Esophagus muscularis mucosa (tissue), 4 donors: ENCODE results near the gene TMEM63C. TPM values are rescaled to one million over a fixed set of nuclear protein-coding genes. Genes with fewer than 3 reads are reported as not detected.

Source experiments
- DNase-seq: peaks from one replicate; pipeline ENCODE4 v3.0.0-alpha.2; 2017; ENCODE audit errors: extremely low spot score
- H3K27ac ChIP-seq, 4 donors: fragments of 200-600 bp; sonication (generic); replicated peaks in 1 of 4; 1 replicate in 3 of 4; 2 replicates in 1 of 4; pipeline ENCODE4 v1.5.1; 2016 to 2019; ENCODE audit warnings: mild to moderate bottlenecking in 1 of 4
- H3K27me3 ChIP-seq, 4 donors: fragments of 200-600 bp; sonication (generic); one replicate each; pipeline versions ENCODE4 v1.5.1 to v1.6.0; 2016 to 2019
- H3K36me3 ChIP-seq, 4 donors: fragments of 200-600 bp; sonication (generic); one replicate each; pipeline ENCODE4 v1.5.1; 2016 to 2019
- H3K4me1 ChIP-seq, 4 donors: fragments of 200-600 bp; sonication (generic); one replicate each; pipeline ENCODE4 v1.5.1; 2016 to 2019
- H3K4me3 ChIP-seq, 4 donors: fragments of 200-600 bp; sonication (generic); 1 replicate in 2 of 4; 2 replicates in 2 of 4; pipeline ENCODE4 v1.5.1; 2016 to 2019; ENCODE audit warnings: mild to moderate bottlenecking in 4 of 4, moderate library complexity in 1 of 4
- H3K9me3 ChIP-seq, 4 donors: fragments of 200-600 bp; sonication (generic); 1 replicate in 3 of 4; 2 replicates in 1 of 4; pipeline ENCODE4 v1.5.1; 2016 to 2019
- EP300 ChIP-seq: sonication (generic); formaldehyde crosslinking; IDR thresholded peaks from one replicate; pipeline ENCODE4 v1.6.1; 2017; ENCODE audit warnings: antibody characterized with exemption
- POLR2A ChIP-seq: fragments of 450-650 bp; IDR thresholded peaks from one replicate; pipeline ENCODE4 v1.6.1; 2017; ENCODE audit warnings: antibody characterized with exemption, moderate library complexity, mild to moderate bottlenecking, low read depth
- POLR2AphosphoS5 ChIP-seq, 2 donors: sonication (generic); formaldehyde crosslinking; IDR thresholded peaks; one replicate each; pipeline ENCODE4 v1.6.1; 2017; ENCODE audit warnings: antibody characterized with exemption in 2 of 2
- WGBS: methylation state at CpG from one replicate; pipeline ENCODE4 v1.1.5; 2018; 5-methylcytosine and 5-hydroxymethylcytosine counted together
- intact Hi-C: fragments of 100-400 bp; cut with DNase I; formaldehyde crosslinking; loops from one replicate; pipeline ENCODE4 v1.15.1; 2023
- total RNA-seq, 4 donors: library from RNA; depleted of rRNA; stranded (reverse); fragments of >200 nt; gene quantifications; one replicate each; pipeline versions ENCODE4 v1.1.0 to v1.2.1, GENCODE V29; 2016
- TF ChIP-seq, protein P1 (sequence below), 3 experiments: fragments of 200-600 bp in 2 of 3; fragments of 450-650 bp in 1 of 3; sonication (generic) in 2 of 3; IDR thresholded peaks; one replicate each; pipeline ENCODE4 v1.5.1; 2017 to 2019; ENCODE audit warnings: antibody characterized with exemption in 3 of 3, mild to moderate bottlenecking in 2 of 3, moderate library complexity in 1 of 3

The TMEM63C gene
- total RNA-seq, 4 donors from 2014 or later: 0.83 to 5.0 (median 1.1) TPM

DNA sequence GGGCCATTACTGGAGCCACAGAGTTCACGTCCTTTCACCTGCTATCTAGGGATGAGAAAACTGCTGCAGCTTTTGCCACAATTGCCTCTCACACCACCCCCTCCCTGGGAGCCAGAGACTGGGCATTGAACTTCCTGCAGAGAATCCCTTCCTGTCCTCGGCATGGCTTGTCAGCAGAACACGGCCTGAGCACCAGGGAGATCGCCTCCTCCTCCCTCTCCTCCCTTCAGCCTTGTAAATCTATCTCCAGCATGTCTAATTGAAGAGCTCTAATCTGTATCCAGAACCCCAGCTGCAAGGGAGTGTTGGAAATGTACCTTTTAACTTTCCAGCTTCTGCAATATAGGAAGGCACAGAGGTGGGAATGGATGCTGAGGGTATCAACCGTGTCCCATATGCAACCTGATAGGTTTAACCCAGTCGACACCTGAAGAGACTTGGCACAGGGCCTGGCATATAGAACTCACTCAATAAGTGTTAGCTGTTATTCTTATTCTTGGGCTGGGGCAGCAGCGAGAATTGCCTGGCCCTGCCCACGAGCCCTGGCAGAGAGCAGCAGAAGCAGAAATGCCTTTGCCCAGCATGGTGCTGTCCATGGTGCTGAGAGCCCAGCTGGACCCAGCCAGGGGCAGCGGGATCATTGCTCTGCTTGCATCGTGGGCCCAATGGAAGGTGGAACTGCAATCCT lies 26.8 kb downstream of the TMEM63C start:
- TF ChIP-seq EP300 (no peak), POLR2AphosphoS5 (IDR thresholded peaks at IDR 0.05) (no peak), POLR2A (no peak)
- TF ChIP-seq, protein P1, sequence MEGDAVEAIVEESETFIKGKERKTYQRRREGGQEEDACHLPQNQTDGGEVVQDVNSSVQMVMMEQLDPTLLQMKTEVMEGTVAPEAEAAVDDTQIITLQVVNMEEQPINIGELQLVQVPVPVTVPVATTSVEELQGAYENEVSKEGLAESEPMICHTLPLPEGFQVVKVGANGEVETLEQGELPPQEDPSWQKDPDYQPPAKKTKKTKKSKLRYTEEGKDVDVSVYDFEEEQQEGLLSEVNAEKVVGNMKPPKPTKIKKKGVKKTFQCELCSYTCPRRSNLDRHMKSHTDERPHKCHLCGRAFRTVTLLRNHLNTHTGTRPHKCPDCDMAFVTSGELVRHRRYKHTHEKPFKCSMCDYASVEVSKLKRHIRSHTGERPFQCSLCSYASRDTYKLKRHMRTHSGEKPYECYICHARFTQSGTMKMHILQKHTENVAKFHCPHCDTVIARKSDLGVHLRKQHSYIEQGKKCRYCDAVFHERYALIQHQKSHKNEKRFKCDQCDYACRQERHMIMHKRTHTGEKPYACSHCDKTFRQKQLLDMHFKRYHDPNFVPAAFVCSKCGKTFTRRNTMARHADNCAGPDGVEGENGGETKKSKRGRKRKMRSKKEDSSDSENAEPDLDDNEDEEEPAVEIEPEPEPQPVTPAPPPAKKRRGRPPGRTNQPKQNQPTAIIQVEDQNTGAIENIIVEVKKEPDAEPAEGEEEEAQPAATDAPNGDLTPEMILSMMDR (IDR thresholded peaks at IDR 0.05): no peak
- 25% methylated on average over 10 of the region's 10 CpGs for WGBS
- Histone ChIP-seq H3K27me3 (peaks cover 0 to 16% (median 0%) of the 10 kb centered on the region in 4 donors), H3K36me3 (no peaks in the 10 kb centered on the region), H3K9me3 (no peaks in the 10 kb centered on the region), H3K4me3 (no peak overlapping the region), H3K27ac (no peak overlapping the region), H3K4me1 (no peaks in the 10 kb centered on the region)
- DNase-seq: no peak
- intact Hi-C loops: no loop called here

DNA sequence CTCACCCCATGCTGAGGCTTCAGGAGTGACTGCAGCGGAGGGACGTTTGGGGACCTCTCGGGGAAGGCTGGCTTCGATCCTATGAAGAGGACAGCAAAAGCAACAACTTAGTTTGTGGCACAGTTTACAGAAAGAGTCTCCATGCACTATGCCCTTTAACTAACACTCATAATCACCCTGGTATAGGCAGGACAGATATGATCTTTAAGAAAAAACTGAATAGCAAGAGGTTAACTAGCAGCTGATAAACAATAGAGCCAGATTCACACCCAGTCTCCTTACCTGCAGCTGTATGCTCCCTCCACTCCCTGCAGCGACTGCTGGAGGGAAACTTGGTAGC lies 27.4 kb downstream of the TMEM63C start:
- 31% methylated on average over 5 of the region's 5 CpGs for WGBS
- no peaks in the 10 kb centered on the region for H3K4me1 ChIP-seq
- intact Hi-C loops: no loop called here
- DNase-seq: no peak
- TF ChIP-seq EP300: no peak
- H3K36me3 ChIP-seq: no peaks in the 10 kb centered on the region
- H3K27me3 ChIP-seq: peaks cover 0 to 20% (median 0%) of the 10 kb centered on the region in 4 donors
- H3K4me3 ChIP-seq: no peak overlapping the region
- no peak overlapping the region for H3K27ac ChIP-seq
- H3K9me3 ChIP-seq: no peaks in the 10 kb centered on the region

DNA sequence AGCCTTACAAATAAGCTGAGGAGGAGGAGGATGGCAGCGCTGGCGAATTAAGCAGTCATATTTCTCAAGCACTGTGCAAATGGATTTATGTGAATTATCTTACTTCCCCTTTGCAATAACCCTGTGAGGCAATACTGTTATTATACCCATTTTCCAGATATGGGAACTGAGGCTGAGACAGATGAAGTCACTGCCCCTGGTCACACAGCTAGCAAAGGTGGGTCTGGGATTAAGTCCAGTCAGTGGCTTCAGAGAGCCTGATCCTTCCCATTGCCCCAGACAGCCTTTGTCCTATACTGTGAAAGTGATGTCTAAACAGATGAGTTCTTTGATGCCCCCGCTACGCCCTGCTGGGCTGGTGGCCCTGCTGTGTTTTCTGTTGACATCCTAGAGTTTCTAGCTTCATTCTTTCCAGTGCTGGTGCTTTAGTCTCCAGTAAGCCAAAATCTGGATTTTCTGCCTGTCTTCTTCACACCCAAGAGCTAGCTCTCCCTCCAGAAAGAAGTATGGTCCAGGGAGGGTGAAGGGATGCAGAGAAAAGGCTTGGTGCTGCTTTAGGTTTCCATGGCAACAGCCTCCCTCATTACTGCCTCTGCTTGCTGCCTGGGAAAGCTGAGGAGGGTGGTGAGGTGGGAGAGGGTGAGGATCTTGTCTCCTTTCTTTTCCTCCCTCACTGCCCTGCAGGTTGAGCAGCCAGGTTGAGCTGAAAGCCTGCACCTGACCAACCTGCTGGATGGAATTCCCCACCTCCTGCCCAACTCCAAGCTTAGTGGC lies 30.7 kb downstream of the TMEM63C start:
- no peak for DNase-seq
- Histone ChIP-seq H3K4me3 (no peak overlapping the region), H3K27ac (no peak overlapping the region), H3K4me1 (no peaks in the 10 kb centered on the region), H3K36me3 (no peaks in the 10 kb centered on the region), H3K9me3 (no peaks in the 10 kb centered on the region), H3K27me3 (peaks cover 0 to 37% (median 0%) of the 10 kb centered on the region in 4 donors)
- WGBS: 87% methylated on average over 4 of the region's 4 CpGs
- intact Hi-C loops: no loop called here
- TF ChIP-seq EP300 (no peak), POLR2AphosphoS5 (IDR thresholded peaks at IDR 0.05) (no peak), POLR2A (no peak)
- TF ChIP-seq, protein P1 (IDR thresholded peaks at IDR 0.05): no peak

DNA sequence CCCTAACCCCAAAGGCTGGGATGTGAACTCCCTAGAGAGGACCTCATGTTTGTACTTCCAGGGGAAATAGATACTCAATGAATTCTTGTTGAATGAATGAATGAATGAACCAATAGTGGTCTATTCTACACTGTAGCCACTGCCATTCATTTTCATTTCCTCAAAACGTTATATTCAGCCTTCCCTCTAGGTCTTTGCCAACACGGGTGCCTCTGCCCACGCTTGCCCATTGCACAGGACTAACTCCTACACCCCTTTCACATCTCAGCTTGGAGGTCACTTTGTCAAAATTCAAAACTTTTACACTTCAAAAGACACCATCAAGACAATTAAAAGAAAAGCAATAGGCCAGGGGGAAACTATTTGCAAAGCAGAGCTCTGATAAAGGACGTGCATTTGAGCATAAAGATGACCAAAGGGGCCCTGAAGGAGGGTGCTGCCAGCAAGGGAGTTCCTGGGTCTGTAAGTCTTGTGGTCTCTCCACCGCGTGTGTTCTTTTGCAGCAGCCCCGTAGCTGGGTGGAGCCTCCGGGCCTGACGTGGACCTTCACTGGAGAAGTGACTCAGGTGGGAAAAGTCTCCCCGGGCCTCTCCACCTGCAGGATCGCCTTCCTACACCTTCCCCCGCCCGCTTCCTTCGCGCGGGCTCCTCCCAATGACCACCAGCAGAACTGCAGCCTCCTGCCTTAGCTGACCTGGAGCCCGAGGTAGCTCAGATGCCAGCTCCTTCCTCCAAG lies 31.5 kb downstream of the TMEM63C start:
- 9% methylated on average over 15 of the region's 17 CpGs for WGBS
- intact Hi-C loops: no loop called here
- H3K27ac ChIP-seq: no peak overlapping the region
- H3K9me3 ChIP-seq: no peaks in the 10 kb centered on the region
- DNase-seq: no peak
- H3K36me3 ChIP-seq: no peaks in the 10 kb centered on the region
- H3K27me3 ChIP-seq: peaks cover 0 to 42% (median 0%) of the 10 kb centered on the region in 4 donors
- H3K4me3 ChIP-seq: no peak overlapping the region
- TF ChIP-seq POLR2A (no peak), EP300 (no peak), POLR2AphosphoS5 (IDR thresholded peaks at IDR 0.05) (no peak)
- TF ChIP-seq, protein P1 (IDR thresholded peaks at IDR 0.05): peak in 1 of 3 experiments; percentile 18
- no peaks in the 10 kb centered on the region for H3K4me1 ChIP-seq

DNA sequence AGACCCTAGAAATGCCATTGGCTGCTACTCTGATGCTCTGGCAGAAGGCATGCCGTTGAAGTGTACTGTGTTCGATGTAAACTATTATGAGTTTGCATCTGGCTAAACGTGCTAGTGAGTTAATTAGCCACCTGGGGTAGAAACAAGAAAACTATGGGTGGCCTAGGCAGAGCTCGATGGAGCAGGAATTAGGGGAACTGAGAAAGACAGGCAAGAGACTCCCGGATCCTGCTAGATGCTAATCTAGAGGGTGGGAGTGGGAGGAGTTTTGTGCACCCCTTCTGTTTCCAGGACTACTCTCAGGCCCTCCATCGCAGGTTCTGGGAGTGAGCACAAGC lies 32.0 kb downstream of the TMEM63C start:
- Histone ChIP-seq H3K4me3 (no peak overlapping the region), H3K27me3 (peaks cover 0 to 46% (median 0%) of the 10 kb centered on the region in 4 donors), H3K36me3 (no peaks in the 10 kb centered on the region), H3K4me1 (no peaks in the 10 kb centered on the region), H3K9me3 (no peaks in the 10 kb centered on the region), H3K27ac (no peak overlapping the region)
- no peak for DNase-seq
- intact Hi-C loops: no loop called here
- no peak for TF ChIP-seq POLR2AphosphoS5 (IDR thresholded peaks at IDR 0.05)
- WGBS: 36% methylated on average over 6 of the region's 6 CpGs
